PC-9 (cell line): ENCODE measurements around the gene PTPRM.

ENCODE experiments used
- EZH2 ChIP-seq: fragments of 200-600 bp; sonication (generic); IDR thresholded peaks from 2 replicates; pipeline ENCODE4 v1.8.0; 2017; ENCODE audit warnings: antibody characterized with exemption, low read depth
- TF ChIP-seq, protein P1 (sequence below): fragments of 200-600 bp; sonication (generic); conservative IDR thresholded peaks from 2 replicates; pipeline ENCODE4 v1.6.1; 2017; ENCODE audit warnings: mixed run types, antibody characterized with exemption, mild to moderate bottlenecking, moderate library complexity

DNA sequence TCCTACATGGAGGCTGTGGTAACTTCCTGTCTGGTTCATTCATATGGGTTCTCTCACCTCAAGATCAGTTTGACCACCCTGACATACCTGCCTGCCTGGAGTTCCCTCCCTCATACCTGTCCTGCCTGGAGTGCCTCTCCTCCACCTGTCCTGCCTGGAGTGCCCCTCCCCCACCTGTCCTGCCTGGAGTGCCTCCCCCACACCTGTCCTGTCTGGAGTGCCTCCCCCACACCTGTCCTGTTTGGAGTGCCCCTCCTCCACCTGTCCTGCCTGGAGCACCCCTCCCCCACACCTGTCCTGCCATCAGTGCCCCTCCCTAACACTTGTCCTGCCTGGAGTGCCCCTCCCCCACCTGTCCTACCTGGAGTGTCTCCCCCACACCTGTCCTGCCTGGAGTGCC, 461.9 kb downstream of the PTPRM start:
- TF ChIP-seq, protein P1, sequence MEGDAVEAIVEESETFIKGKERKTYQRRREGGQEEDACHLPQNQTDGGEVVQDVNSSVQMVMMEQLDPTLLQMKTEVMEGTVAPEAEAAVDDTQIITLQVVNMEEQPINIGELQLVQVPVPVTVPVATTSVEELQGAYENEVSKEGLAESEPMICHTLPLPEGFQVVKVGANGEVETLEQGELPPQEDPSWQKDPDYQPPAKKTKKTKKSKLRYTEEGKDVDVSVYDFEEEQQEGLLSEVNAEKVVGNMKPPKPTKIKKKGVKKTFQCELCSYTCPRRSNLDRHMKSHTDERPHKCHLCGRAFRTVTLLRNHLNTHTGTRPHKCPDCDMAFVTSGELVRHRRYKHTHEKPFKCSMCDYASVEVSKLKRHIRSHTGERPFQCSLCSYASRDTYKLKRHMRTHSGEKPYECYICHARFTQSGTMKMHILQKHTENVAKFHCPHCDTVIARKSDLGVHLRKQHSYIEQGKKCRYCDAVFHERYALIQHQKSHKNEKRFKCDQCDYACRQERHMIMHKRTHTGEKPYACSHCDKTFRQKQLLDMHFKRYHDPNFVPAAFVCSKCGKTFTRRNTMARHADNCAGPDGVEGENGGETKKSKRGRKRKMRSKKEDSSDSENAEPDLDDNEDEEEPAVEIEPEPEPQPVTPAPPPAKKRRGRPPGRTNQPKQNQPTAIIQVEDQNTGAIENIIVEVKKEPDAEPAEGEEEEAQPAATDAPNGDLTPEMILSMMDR: no peak
- no peak for TF ChIP-seq EZH2
